HepG2 (cell line): ENCODE data around the gene DNAJC30. TPM values are rescaled to one million over a fixed set of nuclear protein-coding genes. Genes with fewer than 3 reads are reported as not detected.

Source experiments
- AFF4 ChIP-seq: sonication (generic); formaldehyde crosslinking; IDR thresholded peaks from 2 replicates; pipeline ENCODE4 v1.4.0; 2020; ENCODE audit warnings: missing genetic modification reagents
- KLF13 ChIP-seq: sonication (generic); formaldehyde crosslinking; IDR thresholded peaks from 2 replicates; pipeline ENCODE4 v1.4.0; 2020; ENCODE audit warnings: mild to moderate bottlenecking, missing genetic modification reagents
- KLF6 ChIP-seq: IDR thresholded peaks from 2 replicates; pipeline ENCODE4 v1.8.0; 2016; ENCODE audit warnings: missing biosample characterization, missing genetic modification reagents
- MXI1 ChIP-seq: IDR thresholded peaks from 3 replicates; pipeline ENCODE4 v1.6.1; 2012; ENCODE audit warnings: low read depth, low read length, inconsistent platforms, borderline replicate concordance
- NFRKB ChIP-seq: fragments of 450-650 bp; IDR thresholded peaks from 2 replicates; pipeline ENCODE4 v1.6.1; 2017
- NR2F1 ChIP-seq, 2 experiments: fragments of 450-650 bp in 1 of 2; formaldehyde crosslinking in 1 of 2; IDR thresholded peaks; 2 replicates each; pipeline versions ENCODE4 v1.5.0 to v1.6.1; 2016 to 2020; ENCODE audit warnings: mild to moderate bottlenecking in 1 of 2, missing compliant biosample characterization in 1 of 2, missing genetic modification reagents in 1 of 2, moderate library complexity in 1 of 2
- SAP130 ChIP-seq: IDR thresholded peaks from 2 replicates; pipeline ENCODE4 v1.6.1; 2016; ENCODE audit warnings: low read depth
- SPEN ChIP-seq: sonication (generic); formaldehyde crosslinking; IDR thresholded peaks from 2 replicates; pipeline ENCODE4 v1.5.1; 2020; ENCODE audit warnings: low read depth, mild to moderate bottlenecking, missing genetic modification reagents
- TFE3 ChIP-seq: IDR thresholded peaks from 2 replicates; pipeline ENCODE4 v1.6.1; 2016
- ZBTB33 ChIP-seq: sonication (generic); formaldehyde crosslinking; IDR thresholded peaks from 2 replicates; pipeline ENCODE4 v1.4.0; 2020; ENCODE audit warnings: missing genetic modification reagents
- ZFYVE20 ChIP-seq: sonication (generic); formaldehyde crosslinking; IDR thresholded peaks from 2 replicates; pipeline ENCODE4 v1.8.0; 2023; ENCODE audit warnings: low read depth, mild to moderate bottlenecking, moderate library complexity, missing genetic modification reagents, borderline replicate concordance
- ZNF333 ChIP-seq: sonication (generic); formaldehyde crosslinking; IDR thresholded peaks from 2 replicates; pipeline ENCODE4 v1.4.0; 2020; ENCODE audit warnings: mild to moderate bottlenecking, missing genetic modification reagents, borderline replicate concordance
- ZNF33B ChIP-seq: sonication (generic); formaldehyde crosslinking; IDR thresholded peaks from 2 replicates; pipeline ENCODE4 v1.5.1; 2020; ENCODE audit warnings: mild to moderate bottlenecking, missing genetic modification reagents
- ZNF431 ChIP-seq: sonication (generic); formaldehyde crosslinking; IDR thresholded peaks from 2 replicates; pipeline ENCODE4 v1.9.0; 2022; ENCODE audit warnings: missing genetic modification reagents, low read depth, mild to moderate bottlenecking, borderline replicate concordance
- ZNF441 ChIP-seq: sonication (generic); formaldehyde crosslinking; IDR thresholded peaks from 2 replicates; pipeline ENCODE4 v1.7.0; 2021; ENCODE audit warnings: missing genetic modification reagents, borderline replicate concordance
- ZSCAN5A ChIP-seq: sonication (generic); formaldehyde crosslinking; IDR thresholded peaks from 2 replicates; pipeline ENCODE4 v1.8.0; 2022; ENCODE audit warnings: mild to moderate bottlenecking, missing genetic modification reagents, borderline replicate concordance
- polyA plus RNA-seq, 8 experiments: library from polyadenylated mRNA; depleted of rRNA in 3 of 8; stranded (reverse) in 7 of 8; unstranded in 1 of 8; fragments of >200 nt; fragmentation: Illumina TruSeq in 4 of 8; extraction: Trizol in 4 of 8; gene quantifications; 2 replicates each; pipeline versions ENCODE4 v1.2.1 to v1.2.3, GENCODE V29; 2011 to 2016; ENCODE audit warnings: low read depth in 4 of 8, missing spikeins in 1 of 8, mixed read lengths in 1 of 8; ENCODE audit not compliant: insufficient read depth in 1 of 8
- total RNA-seq, 5 experiments: library from RNA; depleted of rRNA; stranded (reverse); fragments of >200 nt; fragmentation: Illumina TruSeq; extraction: Trizol; gene quantifications; 2 replicates each; pipeline ENCODE4 v1.2.3, GENCODE V29; 2016; ENCODE audit warnings: low read depth in 1 of 5

DNAJC30 gene
- total and polyA plus RNA-seq, 2 of the 13 experiments (the other 11 are each of a cell fraction or from before 2014, with no cell fraction given): 3.3 to 3.8 TPM

DNA sequence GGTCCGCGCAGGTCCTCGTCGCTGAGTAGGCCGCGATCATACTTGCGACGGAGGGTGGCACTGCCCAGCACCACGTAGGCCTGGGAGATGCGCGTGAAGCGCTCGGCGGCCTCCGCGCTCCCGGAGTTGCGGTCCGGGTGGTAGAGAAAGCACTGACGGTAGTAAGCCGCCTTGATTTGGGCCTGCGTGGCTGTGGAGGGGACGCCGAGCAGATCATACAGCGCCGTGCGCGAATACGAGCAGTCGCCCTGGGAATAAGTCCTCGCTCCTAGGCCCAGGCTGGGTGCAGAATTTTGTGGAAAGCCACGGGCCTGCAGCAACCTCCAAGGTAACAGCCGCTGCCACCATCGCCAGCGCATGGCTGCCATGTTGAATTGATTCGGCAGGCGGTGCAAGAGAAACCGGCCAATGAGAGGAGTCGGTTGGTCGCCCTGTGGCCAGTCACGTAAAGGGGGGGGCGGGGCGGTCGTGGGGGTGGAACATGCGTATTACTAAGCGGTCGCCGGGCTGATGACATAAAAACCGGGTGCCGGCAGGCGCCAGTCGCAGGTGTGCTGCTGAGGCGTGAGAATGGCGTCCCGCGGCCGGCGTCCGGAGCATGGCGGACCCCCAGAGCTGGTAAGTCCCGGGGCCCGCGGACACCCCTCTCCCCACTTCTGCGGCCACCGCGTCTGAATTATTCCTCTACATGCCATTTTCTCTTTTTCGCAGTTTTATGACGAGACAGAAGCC lies at the start of gene DNAJC30, which contains the start of gene BUD23 (continued):
- TF ChIP-seq ZNF333 (CRISPR knock-in tag) (peak; percentile 59; the same call in 1 of the 2 replicates), ZSCAN5A (CRISPR knock-in tag) (no peak), SPEN (peak; percentile 77; the same call in 1 of the 2 replicates), KLF6 (0 out of 2 replicates have a peak, but pooled peaks have one; percentile 21), TFE3 (no peak), MXI1 (peak; percentile 96; the same call in 2 of the 3 replicates), ZBTB33 (CRISPR knock-in tag) (no peak), ZNF33B (CRISPR knock-in tag) (no peak), SAP130 (CRISPR knock-in tag) (peak; percentile 90), ZNF441 (CRISPR knock-in tag) (peak; percentile 64), AFF4 (CRISPR knock-in tag) (no peak), ZFYVE20 (CRISPR knock-in tag) (no peak), NR2F1 (CRISPR knock-in tag; IDR thresholded peaks at IDR 0.05) (no peak), KLF13 (CRISPR knock-in tag) (no peak), ZNF431 (CRISPR knock-in tag) (no peak), NFRKB (peak; percentile 57; the same call in 1 of the 2 replicates)
